OCI-LY7 (cell line): ENCODE data around the gene HMOX1. TPM values are rescaled to one million over a fixed set of nuclear protein-coding genes. Genes with fewer than 3 reads are reported as not detected.

Experiments used
- BruUV-seq: library from RNA; stranded (reverse); fragments of 400-500 nt; replicated peaks from 2 replicates; lab custom pipeline; 2021; lab: Mats Ljungman, UMichigan
- CTCF ChIA-PET: fragments of 300-600 bp; sonication (Branson Sonifier 250); formaldehyde crosslinking; loops from one replicate; lab custom pipeline; 2022; ENCODE audit warnings: antibody characterized with exemption; ENCODE audit not compliant: unreplicated experiment; lab: Charles Lee
- POLR2A ChIA-PET: fragments of 300-600 bp; sonication (Branson Sonifier 250); formaldehyde crosslinking; loops from one replicate; lab custom pipeline; 2022; ENCODE audit warnings: antibody characterized with exemption; lab: Charles Lee
- DNase-seq: peaks from one replicate; pipeline ENCODE4 v3.0.0-alpha.2; 2015; ENCODE audit warnings: low spot score
- H2AFZ ChIP-seq: fragments of 200-600 bp; sonication (generic), shearing (Covaris generic); 2 replicates; pipeline ENCODE4 v1.6.1; 2014; ENCODE audit warnings: mild to moderate bottlenecking, antibody characterized with exemption, low read length, moderate library complexity
- H3K27ac ChIP-seq: fragments of 200-600 bp; sonication (generic); 2 replicates; pipeline ENCODE4 v1.5.1; 2014; ENCODE audit warnings: mixed run types, low read depth, mild to moderate bottlenecking, moderate library complexity, low read length, inconsistent platforms; ENCODE audit not compliant: poor library complexity, severe bottlenecking
- H3K36me3 ChIP-seq: fragments of 200-600 bp; sonication (generic); 2 replicates; pipeline ENCODE4 v1.6.1; 2014; ENCODE audit warnings: mild to moderate bottlenecking, antibody characterized with exemption, low read length, moderate library complexity, mixed read lengths; ENCODE audit not compliant: insufficient read depth
- H3K4me1 ChIP-seq: fragments of 200-600 bp; sonication (generic); 2 replicates; pipeline ENCODE4 v1.5.1; 2014; ENCODE audit warnings: mild to moderate bottlenecking, low read length; ENCODE audit not compliant: insufficient read depth, poor library complexity, severe bottlenecking
- H3K4me2 ChIP-seq: fragments of 200-600 bp; sonication (generic); 2 replicates; pipeline ENCODE4 v1.6.1; 2014; ENCODE audit warnings: mild to moderate bottlenecking, low read length
- H3K4me3 ChIP-seq: fragments of 200-600 bp; sonication (generic); 2 replicates; pipeline ENCODE4 v1.5.1; 2014; ENCODE audit warnings: mild to moderate bottlenecking, low read depth, low read length; ENCODE audit not compliant: poor library complexity, severe bottlenecking
- H3K79me2 ChIP-seq: fragments of 200-600 bp; sonication (generic); 2 replicates; pipeline ENCODE4 v1.6.1; 2016; ENCODE audit warnings: low read depth, mild to moderate bottlenecking, low read length, moderate library complexity, mixed read lengths; ENCODE audit not compliant: insufficient read depth
- H3K9me2 ChIP-seq: fragments of 200-600 bp; sonication (generic); 2 replicates; pipeline ENCODE4 v1.6.1; 2016; ENCODE audit warnings: mild to moderate bottlenecking, low read length, mixed read lengths; ENCODE audit not compliant: insufficient read depth
- H3K9me3 ChIP-seq: fragments of 200-600 bp; sonication (generic); 2 replicates; pipeline ENCODE4 v1.6.1; 2014; ENCODE audit warnings: mild to moderate bottlenecking, mixed run types, low read length, mixed read lengths
- H4K20me1 ChIP-seq: fragments of 200-600 bp; sonication (generic); 2 replicates; pipeline ENCODE4 v1.6.1; 2014; ENCODE audit warnings: mild to moderate bottlenecking, antibody characterized with exemption, low read length, moderate library complexity, mixed read lengths; ENCODE audit not compliant: insufficient read depth
- EZH2phosphoT487 ChIP-seq: fragments of 200-600 bp; sonication (generic); IDR thresholded peaks from 2 replicates; pipeline ENCODE4 v1.6.1; 2018; ENCODE audit warnings: low read depth, borderline replicate concordance, mild to moderate bottlenecking, mixed run types, antibody characterized with exemption, low read length, moderate library complexity, mixed read lengths
- intact Hi-C: fragments of 100-400 bp; cut with micrococcal nuclease; formaldehyde crosslinking; loops from one replicate; pipeline ENCODE4 v1.10.0; 2022; ENCODE audit not compliant: unreplicated experiment
- total RNA-seq, 2 experiments: library from RNA; depleted of rRNA in 1 of 2; stranded (reverse); fragments of >200 nt in 1 of 2; shearing (Covaris generic) in 1 of 2; gene quantifications; 2 replicates each; pipeline ENCODE4 v1.2.3, GENCODE V29; 2014 to 2022
- TF ChIP-seq, protein P1 (sequence below): fragments of 200-600 bp; sonication (generic); conservative IDR thresholded peaks from 2 replicates; pipeline ENCODE4 v1.5.1; 2014; ENCODE audit warnings: mild to moderate bottlenecking, antibody characterized with exemption, low read length, moderate library complexity, mixed read lengths

The HMOX1 gene
- total RNA-seq, 2 experiments from 2014 or later = 2.2 to 13.9 TPM

DNA sequence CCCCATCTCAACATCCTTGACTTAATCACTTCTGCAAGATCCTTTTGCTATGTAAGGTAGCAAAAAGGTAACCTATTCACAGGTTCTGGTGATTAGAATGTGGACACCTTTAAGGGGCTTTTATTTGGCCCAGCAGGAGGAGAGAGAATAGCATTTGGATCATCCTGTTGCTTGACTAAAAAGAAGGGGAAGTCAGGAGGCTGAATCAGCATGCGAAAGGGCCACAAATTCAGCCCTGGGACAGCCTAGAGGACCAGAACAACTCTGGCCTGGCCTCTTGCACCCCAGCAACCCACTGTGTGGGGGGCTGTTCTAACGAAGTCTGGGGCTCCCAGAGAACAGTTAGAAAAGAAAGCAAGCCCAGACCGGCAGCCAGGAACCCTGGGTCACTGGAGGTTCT lies 3.2 kb upstream of the HMOX1 start:
- CTCF ChIA-PET = no interaction called here
- DNase-seq = no peak
- POLR2A ChIA-PET = no interaction called here

DNA sequence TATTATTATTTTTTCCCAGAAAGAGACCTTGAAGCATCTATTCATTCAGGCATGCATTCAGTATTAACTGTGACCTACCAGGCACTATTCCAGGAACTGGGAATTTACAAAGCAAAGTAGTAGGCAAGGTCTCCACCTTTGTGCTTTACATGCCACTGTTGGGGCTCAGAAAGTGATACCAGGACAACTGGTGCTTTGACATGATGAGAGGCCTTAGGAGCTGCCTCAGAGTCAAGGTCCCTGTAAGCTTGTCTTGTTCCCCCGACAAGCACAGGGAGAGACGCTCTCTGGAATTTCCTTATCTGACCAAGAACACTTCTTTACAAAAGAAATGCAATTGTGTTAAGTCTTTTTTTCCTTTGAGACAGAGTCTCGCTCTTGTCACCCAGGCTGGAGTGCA lies 2.3 kb upstream of the HMOX1 start:
- H3K4me2 ChIP-seq = peak overlapping the region; percentile 42; the same call in 1 of the 2 replicates
- peaks cover 51% of the 10 kb centered on the region for H3K4me1 ChIP-seq
- no peaks in the 10 kb centered on the region for H4K20me1 ChIP-seq
- H2AFZ ChIP-seq = no peak overlapping the region
- DNase-seq = no peak
- no peaks in the 10 kb centered on the region for H3K79me2 ChIP-seq
- no peak for TF ChIP-seq EZH2phosphoT487
- TF ChIP-seq, protein P1, sequence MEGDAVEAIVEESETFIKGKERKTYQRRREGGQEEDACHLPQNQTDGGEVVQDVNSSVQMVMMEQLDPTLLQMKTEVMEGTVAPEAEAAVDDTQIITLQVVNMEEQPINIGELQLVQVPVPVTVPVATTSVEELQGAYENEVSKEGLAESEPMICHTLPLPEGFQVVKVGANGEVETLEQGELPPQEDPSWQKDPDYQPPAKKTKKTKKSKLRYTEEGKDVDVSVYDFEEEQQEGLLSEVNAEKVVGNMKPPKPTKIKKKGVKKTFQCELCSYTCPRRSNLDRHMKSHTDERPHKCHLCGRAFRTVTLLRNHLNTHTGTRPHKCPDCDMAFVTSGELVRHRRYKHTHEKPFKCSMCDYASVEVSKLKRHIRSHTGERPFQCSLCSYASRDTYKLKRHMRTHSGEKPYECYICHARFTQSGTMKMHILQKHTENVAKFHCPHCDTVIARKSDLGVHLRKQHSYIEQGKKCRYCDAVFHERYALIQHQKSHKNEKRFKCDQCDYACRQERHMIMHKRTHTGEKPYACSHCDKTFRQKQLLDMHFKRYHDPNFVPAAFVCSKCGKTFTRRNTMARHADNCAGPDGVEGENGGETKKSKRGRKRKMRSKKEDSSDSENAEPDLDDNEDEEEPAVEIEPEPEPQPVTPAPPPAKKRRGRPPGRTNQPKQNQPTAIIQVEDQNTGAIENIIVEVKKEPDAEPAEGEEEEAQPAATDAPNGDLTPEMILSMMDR = no peak
- ChIA-PET POLR2A (interaction anchor here (0.6 kb wide), 1 partner anchor 30 kb away, joined by 3 read pairs; no protein-coding TSS in a partner anchor), CTCF (no interaction called here)
- no TSS peak for BruUV-seq
- H3K9me2 ChIP-seq = no peaks in the 10 kb centered on the region
- no peaks in the 10 kb centered on the region for H3K9me3 ChIP-seq
- intact Hi-C loops = no loop called here
- no peak overlapping the region for H3K4me3 ChIP-seq
- no peak overlapping the region for H3K27ac ChIP-seq
- no peaks in the 10 kb centered on the region for H3K36me3 ChIP-seq

More for the DNA sequence above, 3.2 kb upstream of the HMOX1 start:
- Histone ChIP-seq H3K4me1 (peaks cover 51% of the 10 kb centered on the region), H3K4me2 (peak overlapping the region; percentile 42), H4K20me1 (no peaks in the 10 kb centered on the region), H3K36me3 (no peaks in the 10 kb centered on the region), H3K79me2 (no peaks in the 10 kb centered on the region), H3K4me3 (no peak overlapping the region), H3K9me3 (no peaks in the 10 kb centered on the region), H3K9me2 (no peaks in the 10 kb centered on the region), H2AFZ (peak overlapping the region; percentile 83; the same call in 1 of the 2 replicates), H3K27ac (peak overlapping the region; percentile 57)
- intact Hi-C loops = no loop called here
- no peak for TF ChIP-seq EZH2phosphoT487
- TF ChIP-seq, protein P1 = no peak
- BruUV-seq = no TSS peak

DNA sequence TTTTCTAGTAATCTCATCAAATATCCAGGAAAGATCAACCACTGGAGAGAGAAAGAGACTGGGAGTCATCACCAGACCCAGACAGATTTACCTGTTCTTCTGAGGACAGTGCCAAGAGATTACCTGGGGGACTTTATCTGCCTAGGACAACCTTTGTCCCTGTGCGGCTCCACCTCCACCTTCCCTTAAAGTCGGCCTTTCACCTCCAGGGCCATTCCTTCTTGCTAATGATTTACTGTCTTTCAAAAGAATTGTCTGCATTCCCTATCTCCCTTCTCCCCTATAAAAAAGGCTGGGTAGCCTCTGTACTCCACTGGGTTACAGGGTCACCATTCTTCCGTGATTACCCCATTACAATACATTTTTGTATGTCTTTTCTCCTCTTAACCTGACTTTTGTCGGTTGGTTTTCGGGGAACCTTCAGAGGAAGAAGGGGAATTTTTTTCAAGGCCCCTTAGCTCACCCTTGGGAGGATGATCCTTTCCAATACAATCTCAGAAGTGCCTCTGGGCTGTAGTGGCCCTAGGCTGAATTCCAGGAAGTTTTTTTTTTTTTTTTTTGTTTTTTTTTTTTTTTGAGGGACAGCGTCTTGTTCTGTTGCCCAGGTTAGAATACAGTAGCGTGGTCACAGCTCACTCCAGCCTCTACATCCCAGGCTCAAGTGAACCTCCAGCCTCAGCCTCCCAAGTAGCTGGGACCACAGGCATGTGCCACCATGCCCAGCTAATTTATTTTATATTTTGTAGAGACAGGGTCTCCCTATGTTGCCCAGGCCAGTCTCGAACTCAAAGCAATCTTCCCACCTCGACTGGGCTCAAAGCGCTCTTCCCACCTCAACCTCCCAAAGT lies 1.5 kb upstream of the HMOX1 start:
- DNase-seq = no peak
- Histone ChIP-seq H4K20me1 (no peaks in the 10 kb centered on the region), H3K4me3 (no peak overlapping the region), H3K36me3 (no peaks in the 10 kb centered on the region), H2AFZ (no peak overlapping the region), H3K4me1 (peaks cover 51% of the 10 kb centered on the region), H3K9me2 (no peaks in the 10 kb centered on the region), H3K4me2 (no peak overlapping the region), H3K27ac (no peak overlapping the region), H3K9me3 (no peaks in the 10 kb centered on the region), H3K79me2 (no peaks in the 10 kb centered on the region)
- no peak for TF ChIP-seq EZH2phosphoT487
- TF ChIP-seq, protein P1 = no peak
- intact Hi-C loops = no loop called here
- ChIA-PET CTCF (no interaction called here), POLR2A (interaction anchor here (0.5 to 1.3 kb wide), 7 partner anchors 13 to 459 kb away, joined by 3 to 6 read pairs (median 3); no protein-coding TSS in a partner anchor)
- no TSS peak for BruUV-seq
